Astrocyte of the cerebellum (primary cell): ENCODE data around the gene TDRD1.

Source experiments
- DNase-seq: peaks from one replicate; pipeline ENCODE4 v3.0.0-alpha.2; 2011; ENCODE audit warnings: low read depth
- H3K4me3 ChIP-seq: 2 replicates; pipeline ENCODE4 v1.5.1; 2011; ENCODE audit warnings: mild to moderate bottlenecking, low read depth, low read length, moderate library complexity
- CTCF ChIP-seq: IDR thresholded peaks from 2 replicates; pipeline ENCODE4 v1.5.1; 2012; ENCODE audit warnings: low read length, low read depth, moderate library complexity, mild to moderate bottlenecking; ENCODE audit errors: missing control alignments
- in situ Hi-C: cut with HindIII; loops from 2 replicates; pipeline ENCODE4 v1.10.0; 2017; ENCODE audit warnings: low sequenced_read_pairs

Gene TDRD1

GRCh38 chr10:114276066-114276465 lies 96.9 kb downstream of the TDRD1 start:
- in situ Hi-C loops, result no loop called here
- TF ChIP-seq CTCF, result no peak
- DNase-seq, result no peak
- no peak overlapping the region for H3K4me3 ChIP-seq

- in situ Hi-C loops, result no loop called here
- no peak for DNase-seq
- TF ChIP-seq CTCF, result no peak
- no peak overlapping the region for H3K4me3 ChIP-seq
Observed at GRCh38 chr10:114276671-114277070, 97.5 kb downstream of the TDRD1 start.

- no peak for TF ChIP-seq CTCF
- in situ Hi-C loops, result no loop called here
- no peak for DNase-seq
Observed at GRCh38 chr10:114278140-114278883, 99.2 kb downstream of the TDRD1 start.

GRCh38 chr10:114278884-114279191 lies 99.7 kb downstream of the TDRD1 start:
- in situ Hi-C loops, result no loop called here
- H3K4me3 ChIP-seq, result no peak overlapping the region
- no peak for TF ChIP-seq CTCF
- DNase-seq, result no peak

More at GRCh38 chr10:114278140-114278883, 99.2 kb downstream of the TDRD1 start:
- H3K4me3 ChIP-seq, result no peak overlapping the region

- H3K4me3 ChIP-seq, result no peak overlapping the region
- TF ChIP-seq CTCF, result no peak
- in situ Hi-C loops, result no loop called here
- no peak for DNase-seq
Observed at GRCh38 chr10:114279289-114279688, 100.1 kb downstream of the TDRD1 start.

- no peak for TF ChIP-seq CTCF
- in situ Hi-C loops, result no loop called here
- no peak overlapping the region for H3K4me3 ChIP-seq
Observed at GRCh38 chr10:114279901-114280644, 100.9 kb downstream of the TDRD1 start.

More at GRCh38 chr10:114279901-114280644, 100.9 kb downstream of the TDRD1 start:
- no peak for DNase-seq
